ENCODE measurements around the gene CHRDL2. TPM values are rescaled to one million over a fixed set of nuclear protein-coding genes. Genes with fewer than 3 reads are reported as not detected.

CHRDL2 gene
- total and polyA plus RNA-seq, 2 experiments from 2014 or later: 0.83 to 4.7 TPM

DNA sequence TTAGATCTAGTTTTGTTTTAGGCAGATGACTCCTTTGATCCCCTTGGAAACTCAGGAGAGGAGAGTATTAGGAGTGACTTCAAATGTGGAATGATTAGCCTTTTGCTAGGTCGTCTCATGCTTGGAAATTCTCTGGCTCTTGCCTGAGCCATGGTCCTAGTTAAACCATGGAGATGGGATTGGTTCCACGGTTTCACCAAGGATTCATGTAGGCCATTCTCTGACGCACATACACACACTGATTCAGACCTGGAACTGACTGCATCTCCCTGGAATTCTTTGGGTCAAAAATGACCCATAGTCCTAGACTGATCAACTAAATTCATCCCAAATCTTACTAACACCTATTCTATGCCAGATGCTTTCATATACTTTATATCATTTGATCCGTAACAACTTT is 82.3 kb downstream of the CHRDL2 start:
- Histone ChIP-seq H3K4me1 (ENCODE audit: insufficient read depth) (peaks cover 5% of the 10 kb centered on the region), H3K36me3 (replicated peaks; ENCODE audit: insufficient read depth, low read depth) (no peaks in the 10 kb centered on the region), H2AFZ (no peak overlapping the region), H4K20me1 (ENCODE audit: insufficient read depth, poor library complexity, severe bottlenecking) (no peaks in the 10 kb centered on the region), H3K27ac (no peak overlapping the region), H3K79me2 (no peaks in the 10 kb centered on the region), H3K4me3 (no peak overlapping the region), H3K9me2 (replicated peaks; ENCODE audit: insufficient read depth) (no peaks in the 10 kb centered on the region), H3K4me2 (no peak overlapping the region), H3K9me3 (ENCODE audit: low read depth) (no peaks in the 10 kb centered on the region), H3K27me3 (no peaks in the 10 kb centered on the region)
- DNase-seq (ENCODE audit: low spot score): no peak
- TF ChIP-seq EZH2 (IDR thresholded peaks at IDR 0.05; ENCODE audit: borderline replicate concordance) (no peak), EZH2phosphoT487 (IDR thresholded peaks at IDR 0.05; ENCODE audit: low read depth, severe bottlenecking, unreplicated experiment) (no peak)
- TF ChIP-seq, protein P1, sequence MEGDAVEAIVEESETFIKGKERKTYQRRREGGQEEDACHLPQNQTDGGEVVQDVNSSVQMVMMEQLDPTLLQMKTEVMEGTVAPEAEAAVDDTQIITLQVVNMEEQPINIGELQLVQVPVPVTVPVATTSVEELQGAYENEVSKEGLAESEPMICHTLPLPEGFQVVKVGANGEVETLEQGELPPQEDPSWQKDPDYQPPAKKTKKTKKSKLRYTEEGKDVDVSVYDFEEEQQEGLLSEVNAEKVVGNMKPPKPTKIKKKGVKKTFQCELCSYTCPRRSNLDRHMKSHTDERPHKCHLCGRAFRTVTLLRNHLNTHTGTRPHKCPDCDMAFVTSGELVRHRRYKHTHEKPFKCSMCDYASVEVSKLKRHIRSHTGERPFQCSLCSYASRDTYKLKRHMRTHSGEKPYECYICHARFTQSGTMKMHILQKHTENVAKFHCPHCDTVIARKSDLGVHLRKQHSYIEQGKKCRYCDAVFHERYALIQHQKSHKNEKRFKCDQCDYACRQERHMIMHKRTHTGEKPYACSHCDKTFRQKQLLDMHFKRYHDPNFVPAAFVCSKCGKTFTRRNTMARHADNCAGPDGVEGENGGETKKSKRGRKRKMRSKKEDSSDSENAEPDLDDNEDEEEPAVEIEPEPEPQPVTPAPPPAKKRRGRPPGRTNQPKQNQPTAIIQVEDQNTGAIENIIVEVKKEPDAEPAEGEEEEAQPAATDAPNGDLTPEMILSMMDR (IDR thresholded peaks at IDR 0.05; ENCODE audit: poor library complexity): no peak
- WGBS (ENCODE audit: low lambda C conversion rate, missing lambda C conversion rate): 98% methylated on average over 4 of the region's 4 CpGs

DNA sequence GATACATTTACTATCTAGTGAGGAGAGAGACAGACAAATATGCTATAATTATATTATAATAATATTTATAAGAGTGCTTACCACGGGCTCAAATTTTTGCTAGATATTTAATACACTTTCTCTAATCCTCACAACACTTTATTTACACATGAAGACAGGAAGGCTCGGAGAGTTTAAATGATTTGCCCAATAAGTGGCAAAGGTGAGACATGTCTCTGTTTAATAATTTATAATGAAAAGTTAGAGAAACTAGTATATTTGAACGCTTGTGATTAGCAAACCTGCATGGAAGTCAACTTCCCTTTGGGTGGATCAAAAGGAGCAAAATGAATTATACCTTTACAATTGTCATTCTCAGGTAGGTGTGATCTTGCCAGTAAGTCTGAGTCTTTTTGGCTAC is 83.4 kb downstream of the CHRDL2 start:
- no peak overlapping the region for H3K4me3 ChIP-seq
- no peaks in the 10 kb centered on the region for H3K36me3 ChIP-seq (replicated peaks; ENCODE audit: insufficient read depth, low read depth)
- DNase-seq (ENCODE audit: low spot score): no peak
- no peak overlapping the region for H3K27ac ChIP-seq
- H3K79me2 ChIP-seq: no peaks in the 10 kb centered on the region
- no peaks in the 10 kb centered on the region for H3K9me3 ChIP-seq (ENCODE audit: low read depth)
- 93% methylated on average over 3 of the region's 3 CpGs for whole genome bisulfite sequencing (ENCODE audit: low lambda C conversion rate, missing lambda C conversion rate)
- TF ChIP-seq EZH2phosphoT487 (IDR thresholded peaks at IDR 0.05; ENCODE audit: low read depth, severe bottlenecking, unreplicated experiment): no peak
- TF ChIP-seq, protein P1 (IDR thresholded peaks at IDR 0.05; ENCODE audit: poor library complexity): no peak
- no peak for TF ChIP-seq EZH2 (IDR thresholded peaks at IDR 0.05; ENCODE audit: borderline replicate concordance)
- H3K9me2 ChIP-seq (replicated peaks; ENCODE audit: insufficient read depth): no peaks in the 10 kb centered on the region
- no peak overlapping the region for H2AFZ ChIP-seq
- H4K20me1 ChIP-seq (ENCODE audit: insufficient read depth, poor library complexity, severe bottlenecking): no peaks in the 10 kb centered on the region
- no peak overlapping the region for H3K4me2 ChIP-seq
- H3K4me1 ChIP-seq (ENCODE audit: insufficient read depth): peaks cover 5% of the 10 kb centered on the region
- no peaks in the 10 kb centered on the region for H3K27me3 ChIP-seq

DNA sequence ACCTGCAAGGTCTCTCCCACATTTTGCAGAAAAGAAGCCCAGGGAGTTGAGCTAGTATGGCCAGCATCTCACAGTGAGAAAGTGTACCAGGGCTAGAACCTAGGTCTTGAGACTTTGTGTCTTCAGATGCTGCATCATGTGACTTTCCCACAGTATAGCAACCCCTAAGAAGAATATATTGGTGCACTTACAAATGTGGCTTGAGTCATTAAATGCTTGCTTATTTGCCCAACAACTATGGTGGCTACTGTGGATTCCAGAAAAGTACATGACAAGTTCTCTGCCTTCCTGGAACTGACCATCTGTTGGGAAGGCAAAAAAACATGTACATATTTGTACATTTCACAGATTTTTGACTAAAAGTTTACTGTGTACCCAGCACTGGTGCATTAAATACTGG is 83.8 kb downstream of the CHRDL2 start:
- no peak overlapping the region for H3K4me2 ChIP-seq
- H3K79me2 ChIP-seq: no peaks in the 10 kb centered on the region
- no peaks in the 10 kb centered on the region for H3K27me3 ChIP-seq
- TF ChIP-seq, protein P1 (IDR thresholded peaks at IDR 0.05; ENCODE audit: poor library complexity): no peak
- no peak for TF ChIP-seq EZH2 (IDR thresholded peaks at IDR 0.05; ENCODE audit: borderline replicate concordance)
- no peak for TF ChIP-seq EZH2phosphoT487 (IDR thresholded peaks at IDR 0.05; ENCODE audit: low read depth, severe bottlenecking, unreplicated experiment)
- H4K20me1 ChIP-seq (ENCODE audit: insufficient read depth, poor library complexity, severe bottlenecking): no peaks in the 10 kb centered on the region
- no peak overlapping the region for H3K4me3 ChIP-seq
- no peak for DNase-seq (ENCODE audit: low spot score)
- peaks cover 5% of the 10 kb centered on the region for H3K4me1 ChIP-seq (ENCODE audit: insufficient read depth)
- H3K9me2 ChIP-seq (replicated peaks; ENCODE audit: insufficient read depth): no peaks in the 10 kb centered on the region
- no peaks in the 10 kb centered on the region for H3K36me3 ChIP-seq (replicated peaks; ENCODE audit: insufficient read depth, low read depth)
- no peaks in the 10 kb centered on the region for H3K9me3 ChIP-seq (ENCODE audit: low read depth)
- no peak overlapping the region for H3K27ac ChIP-seq
- H2AFZ ChIP-seq: no peak overlapping the region

DNA sequence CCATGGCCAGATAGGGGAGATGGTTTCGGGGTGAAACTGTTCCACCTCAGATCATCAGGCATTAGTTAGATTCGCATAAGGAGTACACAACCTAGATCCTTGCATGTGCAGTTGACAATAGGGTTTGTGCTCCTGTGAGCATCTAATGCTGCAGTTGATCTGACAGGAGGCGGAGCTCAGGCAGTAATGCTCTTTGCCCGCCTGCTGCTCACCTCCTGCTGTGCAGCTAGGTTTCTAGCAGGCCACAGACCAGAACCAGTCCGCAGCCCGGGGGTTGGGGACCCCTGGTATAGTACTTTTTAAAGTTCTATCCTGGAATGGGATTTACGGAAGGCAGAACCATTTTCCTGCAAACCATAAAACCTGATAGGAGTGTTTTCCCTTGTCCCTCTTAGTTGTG is 84.3 kb downstream of the CHRDL2 start:
- Histone ChIP-seq H3K79me2 (no peaks in the 10 kb centered on the region), H4K20me1 (ENCODE audit: insufficient read depth, poor library complexity, severe bottlenecking) (no peaks in the 10 kb centered on the region), H3K36me3 (replicated peaks; ENCODE audit: insufficient read depth, low read depth) (no peaks in the 10 kb centered on the region), H3K27ac (no peak overlapping the region), H3K9me3 (ENCODE audit: low read depth) (no peaks in the 10 kb centered on the region), H3K9me2 (replicated peaks; ENCODE audit: insufficient read depth) (no peaks in the 10 kb centered on the region), H3K27me3 (no peaks in the 10 kb centered on the region), H3K4me2 (no peak overlapping the region), H3K4me3 (no peak overlapping the region), H3K4me1 (ENCODE audit: insufficient read depth) (peaks cover 5% of the 10 kb centered on the region), H2AFZ (no peak overlapping the region)
- 86% methylated on average over 7 of the region's 7 CpGs for WGBS (ENCODE audit: low lambda C conversion rate, missing lambda C conversion rate)
- TF ChIP-seq, protein P1 (IDR thresholded peaks at IDR 0.05; ENCODE audit: poor library complexity): no peak
- TF ChIP-seq EZH2phosphoT487 (IDR thresholded peaks at IDR 0.05; ENCODE audit: low read depth, severe bottlenecking, unreplicated experiment) (no peak), EZH2 (IDR thresholded peaks at IDR 0.05; ENCODE audit: borderline replicate concordance) (no peak)
- DNase-seq (ENCODE audit: low spot score): no peak

Data from hepatocyte (in vitro differentiated cells).